ENCODE results near the gene KDM5B. TPM values are rescaled to one million over a fixed set of nuclear protein-coding genes. Genes with fewer than 3 reads are reported as not detected.

The KDM5B gene
- total RNA-seq, 2 donors from 2014 or later = 48.2 to 110 TPM

DNA sequence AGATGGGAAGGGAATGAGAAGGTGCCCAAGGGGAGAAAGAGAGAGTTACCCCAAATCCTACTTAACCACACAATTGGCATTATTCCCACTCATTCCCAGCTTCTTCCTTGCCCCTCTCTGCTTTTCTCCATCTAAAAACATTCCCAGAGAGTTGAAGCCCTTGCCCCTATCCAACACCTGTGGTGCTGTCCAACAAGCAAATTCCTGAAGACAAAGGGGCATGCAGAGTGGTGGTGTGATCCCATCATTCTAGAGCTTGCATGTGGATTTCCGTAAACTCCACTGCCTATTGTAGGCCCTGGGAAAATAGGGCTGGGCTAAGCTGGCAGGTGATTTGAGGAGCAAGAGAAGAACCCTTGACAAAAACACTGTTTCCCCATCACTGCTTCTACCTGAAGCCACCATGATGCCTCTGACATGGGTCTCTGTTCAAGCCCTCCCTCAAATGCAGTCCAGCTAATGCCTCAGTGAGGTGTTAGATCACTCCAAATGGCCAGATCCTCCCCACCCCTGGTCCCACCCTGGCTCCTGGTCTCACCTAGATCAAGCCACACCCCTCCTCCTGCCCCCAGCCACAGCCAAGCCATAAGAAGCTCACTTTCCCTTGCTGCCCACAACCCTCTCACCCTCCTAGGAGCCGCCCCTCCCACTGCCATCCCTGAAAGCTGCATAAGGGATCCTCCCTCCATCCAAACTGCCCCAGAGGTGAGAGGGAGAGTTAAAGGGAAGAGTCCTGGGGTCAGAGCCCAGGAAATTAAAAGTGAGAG is 127.5 kb downstream of the KDM5B start:
- DNase-seq (ENCODE audit: low spot score) = no peak
- TF ChIP-seq, protein P1, sequence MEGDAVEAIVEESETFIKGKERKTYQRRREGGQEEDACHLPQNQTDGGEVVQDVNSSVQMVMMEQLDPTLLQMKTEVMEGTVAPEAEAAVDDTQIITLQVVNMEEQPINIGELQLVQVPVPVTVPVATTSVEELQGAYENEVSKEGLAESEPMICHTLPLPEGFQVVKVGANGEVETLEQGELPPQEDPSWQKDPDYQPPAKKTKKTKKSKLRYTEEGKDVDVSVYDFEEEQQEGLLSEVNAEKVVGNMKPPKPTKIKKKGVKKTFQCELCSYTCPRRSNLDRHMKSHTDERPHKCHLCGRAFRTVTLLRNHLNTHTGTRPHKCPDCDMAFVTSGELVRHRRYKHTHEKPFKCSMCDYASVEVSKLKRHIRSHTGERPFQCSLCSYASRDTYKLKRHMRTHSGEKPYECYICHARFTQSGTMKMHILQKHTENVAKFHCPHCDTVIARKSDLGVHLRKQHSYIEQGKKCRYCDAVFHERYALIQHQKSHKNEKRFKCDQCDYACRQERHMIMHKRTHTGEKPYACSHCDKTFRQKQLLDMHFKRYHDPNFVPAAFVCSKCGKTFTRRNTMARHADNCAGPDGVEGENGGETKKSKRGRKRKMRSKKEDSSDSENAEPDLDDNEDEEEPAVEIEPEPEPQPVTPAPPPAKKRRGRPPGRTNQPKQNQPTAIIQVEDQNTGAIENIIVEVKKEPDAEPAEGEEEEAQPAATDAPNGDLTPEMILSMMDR (IDR thresholded peaks at IDR 0.05) = no peak
- no peak for TF ChIP-seq POLR2AphosphoS5 (IDR thresholded peaks at IDR 0.05)
- Histone ChIP-seq H3K4me1 (replicated peaks) (no peaks in the 10 kb centered on the region), H3K9me3 (no peaks in the 10 kb centered on the region), H3K27ac (no peak overlapping the region), H3K36me3 (no peaks in the 10 kb centered on the region), H3K27me3 (replicated peaks; ENCODE audit: insufficient read depth) (no peaks in the 10 kb centered on the region), H3K4me3 (no peak overlapping the region)
- intact Hi-C loops (cut with DNase I) = no loop called here
- WGBS = 69% methylated on average over 2 of the region's 2 CpGs

- intact Hi-C loops (cut with DNase I) = no loop called here
Measured at GRCh38 chr1:202679406-202680177, 128.6 kb downstream of the KDM5B start.

DNA sequence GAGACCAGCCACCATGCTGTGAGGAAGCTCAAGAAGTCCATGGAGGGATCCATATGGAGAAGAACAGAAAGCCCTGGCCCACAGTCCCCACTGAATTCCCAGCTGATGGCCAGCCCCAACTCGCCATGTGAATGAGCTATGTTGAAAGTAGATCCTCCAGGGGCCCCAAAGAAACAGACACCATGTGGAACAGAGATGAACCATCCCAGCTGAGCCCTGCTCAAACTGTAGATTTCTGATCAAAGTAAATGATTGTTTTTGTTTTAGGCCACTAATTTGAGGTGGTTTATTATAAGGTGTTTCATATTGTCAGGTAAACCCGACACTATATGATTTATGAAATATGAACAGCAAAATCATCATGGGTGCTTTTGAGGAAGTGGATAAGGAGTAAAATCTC is 130.8 kb downstream of the KDM5B start:
- 93% methylated on average over 2 of the region's 2 CpGs for WGBS
- Histone ChIP-seq H3K9me3 (no peaks in the 10 kb centered on the region), H3K4me3 (no peak overlapping the region), H3K27me3 (replicated peaks; ENCODE audit: insufficient read depth) (no peaks in the 10 kb centered on the region), H3K36me3 (no peaks in the 10 kb centered on the region), H3K27ac (no peak overlapping the region), H3K4me1 (replicated peaks) (no peaks in the 10 kb centered on the region)
- intact Hi-C loops (cut with DNase I) = no loop called here
- TF ChIP-seq POLR2AphosphoS5 (IDR thresholded peaks at IDR 0.05) (no peak), POLR2A (IDR thresholded peaks at IDR 0.05) (no peak)
- TF ChIP-seq, protein P1 (IDR thresholded peaks at IDR 0.05) = no peak
- DNase-seq (ENCODE audit: low spot score) = no peak

More at GRCh38 chr1:202679406-202680177, 128.6 kb downstream of the KDM5B start:
- DNase-seq (ENCODE audit: low spot score) = no peak
- Histone ChIP-seq H3K4me3 (no peak overlapping the region), H3K27me3 (replicated peaks; ENCODE audit: insufficient read depth) (no peaks in the 10 kb centered on the region), H3K4me1 (replicated peaks) (no peaks in the 10 kb centered on the region), H3K36me3 (no peaks in the 10 kb centered on the region), H3K9me3 (no peaks in the 10 kb centered on the region), H3K27ac (no peak overlapping the region)
- WGBS = 61% methylated on average over 4 of the region's 4 CpGs
- TF ChIP-seq, protein P1 (IDR thresholded peaks at IDR 0.05) = no peak
- TF ChIP-seq POLR2A (IDR thresholded peaks at IDR 0.05) (no peak), POLR2AphosphoS5 (IDR thresholded peaks at IDR 0.05) (no peak)

Small RNAs within 50 kb of the gene (small RNA-seq; reads per million reads assigned to genes)
- 0 reads per million in 2 donors for gene AC098934.3

Other genes with a start within 250 kb of the KDM5B start
- 1 to 10 TPM in 1 of 2 donors, under 1 TPM in 1; 0.09 to 7.1 TPM for gene SYT2, start 98.0 kb downstream of the KDM5B start, total RNA-seq
- gene PCAT6, start 2.5 kb upstream of the KDM5B start, total RNA-seq = 1 to 10 TPM; 6.2 to 9.0 TPM
- gene RABIF, start 80.7 kb upstream of the KDM5B start, total RNA-seq = 10 to 100 TPM in 1 of 2 donors, 1 to 10 TPM in 1; 6.6 to 14.5 TPM
- gene KLHL12, start 118.8 kb upstream of the KDM5B start, total RNA-seq = 10 to 100 TPM; 33.9 to 56.6 TPM
- 100 to 1,000 TPM in 1 of 2 donors, 10 to 100 TPM in 1; 86.0 to 148 TPM for gene ADIPOR1, start 149.9 kb upstream of the KDM5B start, total RNA-seq
- gene CYB5R1, start 158.8 kb upstream of the KDM5B start, total RNA-seq = 100 to 1,000 TPM in 1 of 2 donors, 10 to 100 TPM in 1; 59.7 to 223 TPM
- gene TMEM183A, start 199.0 kb upstream of the KDM5B start, total RNA-seq = 10 to 100 TPM; 80.2 to 88.2 TPM
- gene PPFIA4, start 218.1 kb upstream of the KDM5B start, total RNA-seq = 10 to 100 TPM in 1 of 2 donors, under 1 TPM in 1; 0.50 to 16.9 TPM

Measured in prostate gland (tissue), 2 donors.